HepG2 (cell line): ENCODE results near the gene CPA5.

ENCODE experiments used
- EZH2 ChIP-seq: conservative IDR thresholded peaks from 2 replicates; pipeline ENCODE4 v1.6.1; 2012; ENCODE audit warnings: mild to moderate bottlenecking, low read depth, low read length, moderate library complexity
- FOXP4 ChIP-seq: sonication (generic); formaldehyde crosslinking; IDR thresholded peaks from 2 replicates; pipeline ENCODE4 v1.4.0; 2020; ENCODE audit warnings: missing genetic modification reagents
- MXD3 ChIP-seq: IDR thresholded peaks from 2 replicates; pipeline ENCODE4 v1.6.1; 2016; ENCODE audit warnings: mild to moderate bottlenecking, missing biosample characterization, missing genetic modification reagents
- MXI1 ChIP-seq: IDR thresholded peaks from 3 replicates; pipeline ENCODE4 v1.6.1; 2012; ENCODE audit warnings: low read depth, low read length, inconsistent platforms, borderline replicate concordance
- POLR2A ChIP-seq, 2 experiments: IDR thresholded peaks; 2 replicates each; pipeline ENCODE4 v1.6.1; 2011; ENCODE audit warnings: low read depth in 2 of 2, low read length in 2 of 2, mild to moderate bottlenecking in 1 of 2, moderate library complexity in 1 of 2; ENCODE audit not compliant: insufficient read depth in 1 of 2
- ZBTB40 ChIP-seq, 2 experiments: fragments of 450-650 bp in 1 of 2; sonication (generic) in 1 of 2; formaldehyde crosslinking in 1 of 2; IDR thresholded peaks; 2 replicates each; pipeline versions ENCODE4 v1.6.1 to v1.8.0; 2016 to 2022; ENCODE audit warnings: antibody characterized with exemption in 1 of 2, mild to moderate bottlenecking in 1 of 2, missing genetic modification reagents in 1 of 2
- ZNF101 ChIP-seq: sonication (generic); formaldehyde crosslinking; IDR thresholded peaks from 2 replicates; pipeline ENCODE4 v1.4.0; 2020; ENCODE audit warnings: mild to moderate bottlenecking, low read depth, missing genetic modification reagents, borderline replicate concordance
- ZSCAN20 ChIP-seq: sonication (generic); formaldehyde crosslinking; IDR thresholded peaks from 2 replicates; pipeline ENCODE4 v1.4.0; 2020; ENCODE audit warnings: missing genetic modification reagents, mild to moderate bottlenecking, borderline replicate concordance
- TF ChIP-seq, protein P1 (sequence below): sonication (generic); formaldehyde crosslinking; IDR thresholded peaks from 2 replicates; pipeline ENCODE4 v1.4.0; 2020; ENCODE audit warnings: mild to moderate bottlenecking, missing genetic modification reagents, borderline replicate concordance
- TF ChIP-seq, protein P2 (sequence below): sonication (generic); formaldehyde crosslinking; IDR thresholded peaks from 2 replicates; pipeline ENCODE4 v1.5.0; 2020; ENCODE audit warnings: mild to moderate bottlenecking, missing genetic modification reagents, moderate library complexity

- TF ChIP-seq MXD3 (CRISPR knock-in tag) (no peak), ZSCAN20 (CRISPR knock-in tag) (no peak), ZNF101 (CRISPR knock-in tag) (no peak), ZBTB40 (IDR thresholded peaks at IDR 0.05) (no peak), ZBTB40 (CRISPR knock-in tag; IDR thresholded peaks at IDR 0.05) (no peak), FOXP4 (CRISPR knock-in tag) (no peak), MXI1 (no peak), EZH2 (no peak), POLR2A (IDR thresholded peaks at IDR 0.05; ENCODE audit: insufficient read depth in 1 of 2, low read depth in 2 of 2, low read length in 2 of 2) (no peak)
- TF ChIP-seq, protein P1, sequence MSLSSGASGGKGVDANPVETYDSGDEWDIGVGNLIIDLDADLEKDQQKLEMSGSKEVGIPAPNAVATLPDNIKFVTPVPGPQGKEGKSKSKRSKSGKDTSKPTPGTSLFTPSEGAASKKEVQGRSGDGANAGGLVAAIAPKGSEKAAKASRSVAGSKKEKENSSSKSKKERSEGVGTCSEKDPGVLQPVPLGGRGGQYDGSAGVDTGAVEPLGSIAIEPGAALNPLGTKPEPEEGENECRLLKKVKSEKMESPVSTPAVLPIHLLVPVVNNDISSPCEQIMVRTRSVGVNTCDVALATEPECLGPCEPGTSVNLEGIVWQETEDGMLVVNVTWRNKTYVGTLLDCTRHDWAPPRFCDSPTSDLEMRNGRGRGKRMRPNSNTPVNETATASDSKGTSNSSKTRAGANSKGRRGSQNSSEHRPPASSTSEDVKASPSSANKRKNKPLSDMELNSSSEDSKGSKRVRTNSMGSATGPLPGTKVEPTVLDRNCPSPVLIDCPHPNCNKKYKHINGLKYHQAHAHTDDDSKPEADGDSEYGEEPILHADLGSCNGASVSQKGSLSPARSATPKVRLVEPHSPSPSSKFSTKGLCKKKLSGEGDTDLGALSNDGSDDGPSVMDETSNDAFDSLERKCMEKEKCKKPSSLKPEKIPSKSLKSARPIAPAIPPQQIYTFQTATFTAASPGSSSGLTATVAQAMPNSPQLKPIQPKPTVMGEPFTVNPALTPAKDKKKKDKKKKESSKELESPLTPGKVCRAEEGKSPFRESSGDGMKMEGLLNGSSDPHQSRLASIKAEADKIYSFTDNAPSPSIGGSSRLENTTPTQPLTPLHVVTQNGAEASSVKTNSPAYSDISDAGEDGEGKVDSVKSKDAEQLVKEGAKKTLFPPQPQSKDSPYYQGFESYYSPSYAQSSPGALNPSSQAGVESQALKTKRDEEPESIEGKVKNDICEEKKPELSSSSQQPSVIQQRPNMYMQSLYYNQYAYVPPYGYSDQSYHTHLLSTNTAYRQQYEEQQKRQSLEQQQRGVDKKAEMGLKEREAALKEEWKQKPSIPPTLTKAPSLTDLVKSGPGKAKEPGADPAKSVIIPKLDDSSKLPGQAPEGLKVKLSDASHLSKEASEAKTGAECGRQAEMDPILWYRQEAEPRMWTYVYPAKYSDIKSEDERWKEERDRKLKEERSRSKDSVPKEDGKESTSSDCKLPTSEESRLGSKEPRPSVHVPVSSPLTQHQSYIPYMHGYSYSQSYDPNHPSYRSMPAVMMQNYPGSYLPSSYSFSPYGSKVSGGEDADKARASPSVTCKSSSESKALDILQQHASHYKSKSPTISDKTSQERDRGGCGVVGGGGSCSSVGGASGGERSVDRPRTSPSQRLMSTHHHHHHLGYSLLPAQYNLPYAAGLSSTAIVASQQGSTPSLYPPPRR (CRISPR knock-in tag), result no peak
- TF ChIP-seq, protein P2, sequence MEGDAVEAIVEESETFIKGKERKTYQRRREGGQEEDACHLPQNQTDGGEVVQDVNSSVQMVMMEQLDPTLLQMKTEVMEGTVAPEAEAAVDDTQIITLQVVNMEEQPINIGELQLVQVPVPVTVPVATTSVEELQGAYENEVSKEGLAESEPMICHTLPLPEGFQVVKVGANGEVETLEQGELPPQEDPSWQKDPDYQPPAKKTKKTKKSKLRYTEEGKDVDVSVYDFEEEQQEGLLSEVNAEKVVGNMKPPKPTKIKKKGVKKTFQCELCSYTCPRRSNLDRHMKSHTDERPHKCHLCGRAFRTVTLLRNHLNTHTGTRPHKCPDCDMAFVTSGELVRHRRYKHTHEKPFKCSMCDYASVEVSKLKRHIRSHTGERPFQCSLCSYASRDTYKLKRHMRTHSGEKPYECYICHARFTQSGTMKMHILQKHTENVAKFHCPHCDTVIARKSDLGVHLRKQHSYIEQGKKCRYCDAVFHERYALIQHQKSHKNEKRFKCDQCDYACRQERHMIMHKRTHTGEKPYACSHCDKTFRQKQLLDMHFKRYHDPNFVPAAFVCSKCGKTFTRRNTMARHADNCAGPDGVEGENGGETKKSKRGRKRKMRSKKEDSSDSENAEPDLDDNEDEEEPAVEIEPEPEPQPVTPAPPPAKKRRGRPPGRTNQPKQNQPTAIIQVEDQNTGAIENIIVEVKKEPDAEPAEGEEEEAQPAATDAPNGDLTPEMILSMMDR (CRISPR knock-in tag), result no peak
These were observed 1.8 kb upstream of the CPA5 start for GRCh38 chr7:130342701-130343380.
